GM12891 (cell line): ENCODE results near the gene CARD10.

Experiments
- POLR2A ChIP-seq: IDR thresholded peaks from 2 replicates; pipeline ENCODE4 v1.6.1; 2011; ENCODE audit warnings: low read depth, low read length, control low read depth
- POLR2AphosphoS5 ChIP-seq: IDR thresholded peaks from 2 replicates; pipeline ENCODE4 v1.6.1; 2011; ENCODE audit warnings: low read depth, low read length, control low read depth
- SPI1 ChIP-seq: IDR thresholded peaks from 2 replicates; pipeline ENCODE4 v1.6.1; 2011; ENCODE audit warnings: low read depth, low read length, control low read depth

- no peak for TF ChIP-seq POLR2AphosphoS5
- TF ChIP-seq POLR2A = no peak
- TF ChIP-seq SPI1 = no peak
Measured at GRCh38 chr22:37471727-37472417, 47.3 kb downstream of the CARD10 start.
